ENCODE results near the gene AEBP1. TPM values are rescaled to one million over a fixed set of nuclear protein-coding genes. Genes with fewer than 3 reads are reported as not detected.

Gene AEBP1
- total RNA-seq, 1 donor from 2014 or later: 272 TPM

- intact Hi-C loops (cut with DNase I): no loop called here
These were observed 9.7 kb downstream of the AEBP1 start for GRCh38 chr7:44113764-44114354.

DNA sequence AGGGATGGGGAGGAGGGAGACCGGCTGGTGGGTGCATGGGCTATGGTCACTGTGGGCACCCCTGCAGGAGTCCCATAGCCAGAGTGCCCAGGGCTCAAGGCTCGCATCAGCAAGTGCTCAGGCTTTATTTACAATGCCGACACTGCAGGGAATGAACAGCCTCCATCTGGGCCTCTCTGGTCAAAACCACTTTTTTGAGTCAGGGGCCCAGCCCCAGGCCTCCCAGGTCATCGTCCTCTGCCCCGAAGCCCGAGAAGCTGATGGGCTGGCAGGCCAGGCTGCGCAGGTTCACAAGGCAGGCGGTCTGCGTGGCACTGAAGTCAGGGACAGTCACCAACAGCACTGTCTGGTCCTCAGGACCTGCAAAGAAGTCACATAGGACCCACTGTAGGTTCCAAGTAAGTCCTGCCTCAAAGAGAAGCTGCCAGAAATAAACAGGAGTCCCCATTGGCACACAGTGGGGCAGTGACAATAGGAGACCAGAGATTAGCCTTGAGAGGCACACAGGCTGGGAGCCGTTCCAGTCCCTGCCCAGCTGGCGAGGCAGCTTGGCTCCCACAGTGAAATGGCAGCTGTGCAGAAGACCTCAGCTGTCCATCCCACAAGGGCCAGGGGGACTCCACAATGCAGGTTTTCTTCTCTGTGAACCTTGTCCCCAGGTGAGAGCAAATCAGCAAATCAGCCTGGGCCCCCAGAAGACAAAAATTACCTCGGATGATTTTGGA lies 10.6 kb downstream of the AEBP1 start:
- Histone ChIP-seq H3K9me3 (no peaks in the 10 kb centered on the region), H3K27me3 (no peaks in the 10 kb centered on the region), H3K4me3 (no peak overlapping the region), H3K27ac (no peak overlapping the region), H3K36me3 (peaks cover 41% of the 10 kb centered on the region), H3K4me1 (no peaks in the 10 kb centered on the region)
- ATAC-seq: no peak
- TF ChIP-seq CTCF (IDR thresholded peaks at IDR 0.05): no peak
- intact Hi-C loops (cut with DNase I): no loop called here
- no peak for DNase-seq

More at GRCh38 chr7:44113764-44114354, 9.7 kb downstream of the AEBP1 start:
- H3K27me3 ChIP-seq: no peaks in the 10 kb centered on the region
- no peak overlapping the region for H3K4me3 ChIP-seq
- no peak for ATAC-seq
- no peaks in the 10 kb centered on the region for H3K4me1 ChIP-seq
- no peak for DNase-seq
- no peak for TF ChIP-seq CTCF (IDR thresholded peaks at IDR 0.05)
- H3K9me3 ChIP-seq: no peaks in the 10 kb centered on the region
- peaks cover 41% of the 10 kb centered on the region for H3K36me3 ChIP-seq
- H3K27ac ChIP-seq: no peak overlapping the region

DNA sequence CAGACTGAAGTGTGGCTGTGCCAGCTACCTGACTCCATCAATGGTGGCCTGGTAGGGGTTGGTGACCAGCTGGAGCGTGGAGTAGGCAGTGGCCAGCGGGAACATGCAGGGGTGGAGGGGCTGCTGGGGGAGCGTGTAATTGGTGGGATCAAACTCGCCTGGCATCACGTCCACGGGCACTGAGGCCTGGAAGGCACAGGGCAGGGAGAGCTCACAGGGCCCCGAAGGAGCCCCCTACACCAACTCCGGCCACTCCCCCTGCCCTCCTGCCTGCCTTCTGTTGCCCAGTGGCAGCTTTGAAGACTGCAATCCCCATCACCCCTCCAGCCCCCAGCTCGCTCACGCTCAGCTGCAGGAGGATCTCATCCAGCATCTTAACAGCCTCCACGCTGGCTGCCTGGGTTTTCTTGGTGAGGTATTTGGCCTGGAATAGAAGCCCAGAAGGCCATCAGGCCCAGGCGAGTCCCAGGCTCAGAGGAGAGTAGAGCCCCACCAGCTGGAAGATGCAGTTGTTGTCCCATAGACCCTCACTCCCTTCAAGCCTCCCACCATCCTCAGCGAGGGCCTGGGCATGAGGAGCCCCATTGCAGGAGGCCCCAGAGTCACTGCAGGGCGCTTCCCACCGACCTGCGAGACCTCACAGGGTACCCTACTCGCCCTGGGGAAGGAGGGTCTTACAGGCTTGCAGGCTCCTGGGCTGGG lies 12.1 kb downstream of the AEBP1 start:
- Histone ChIP-seq H3K9me3 (no peaks in the 10 kb centered on the region), H3K27ac (no peak overlapping the region), H3K4me1 (no peaks in the 10 kb centered on the region), H3K36me3 (peaks cover 32% of the 10 kb centered on the region), H3K4me3 (no peak overlapping the region), H3K27me3 (no peaks in the 10 kb centered on the region)
- intact Hi-C loops (cut with DNase I): no loop called here
- ATAC-seq (no peak), DNase-seq (no peak)
- TF ChIP-seq CTCF (IDR thresholded peaks at IDR 0.05): no peak

GRCh38 chr7:44116789-44117666 lies 12.9 kb downstream of the AEBP1 start:
- Histone ChIP-seq H3K27ac (no peak overlapping the region), H3K4me1 (peaks cover under 1% of the 10 kb centered on the region), H3K36me3 (peaks cover 29% of the 10 kb centered on the region), H3K27me3 (no peaks in the 10 kb centered on the region), H3K9me3 (no peaks in the 10 kb centered on the region), H3K4me3 (no peak overlapping the region)
- intact Hi-C loops (cut with DNase I): no loop called here
- no peak for TF ChIP-seq CTCF (IDR thresholded peaks at IDR 0.05)
- ATAC-seq (no peak), DNase-seq (no peak)

GRCh38 chr7:44117801-44118429 lies 13.8 kb downstream of the AEBP1 start:
- peaks cover 9% of the 10 kb centered on the region for H3K4me1 ChIP-seq
- no peak overlapping the region for H3K27ac ChIP-seq
- intact Hi-C loops (cut with DNase I): no loop called here
- H3K27me3 ChIP-seq: no peaks in the 10 kb centered on the region
- DNase-seq: no peak
- no peak overlapping the region for H3K4me3 ChIP-seq
- no peaks in the 10 kb centered on the region for H3K9me3 ChIP-seq
- peaks cover 20% of the 10 kb centered on the region for H3K36me3 ChIP-seq
- ATAC-seq: no peak
- no peak for TF ChIP-seq CTCF (IDR thresholded peaks at IDR 0.05)

All from upper lobe of right lung (tissue), 1 donor.